OCI-LY1 (cell line): ENCODE data around the gene RNH1.

Experiments
- H2AFZ ChIP-seq: fragments of 200-600 bp; sonication (generic), shearing (Covaris generic); 2 replicates; pipeline ENCODE4 v1.6.0; 2014; ENCODE audit warnings: antibody characterized with exemption, mild to moderate bottlenecking, low read length
- H3F3A ChIP-seq: fragments of 200-600 bp; sonication (generic), shearing (Covaris generic); 2 replicates; pipeline ENCODE4 v1.6.0; 2014; ENCODE audit warnings: mild to moderate bottlenecking, antibody characterized with exemption, low read length, moderate library complexity; ENCODE audit not compliant: insufficient read depth
- H3K27ac ChIP-seq: fragments of 200-600 bp; sonication (generic); 2 replicates; pipeline ENCODE4 v1.5.1; 2014; ENCODE audit warnings: low read length, mixed run types, mild to moderate bottlenecking, low read depth; ENCODE audit not compliant: poor library complexity, severe bottlenecking
- H3K27me3 ChIP-seq: fragments of 200-600 bp; sonication (generic); 2 replicates; pipeline ENCODE4 v1.6.0; 2014; ENCODE audit warnings: antibody characterized with exemption, mild to moderate bottlenecking, low read length, moderate library complexity; ENCODE audit not compliant: insufficient read depth
- H3K36me3 ChIP-seq: fragments of 200-600 bp; sonication (generic); 2 replicates; pipeline ENCODE4 v1.6.1; 2014; ENCODE audit warnings: mild to moderate bottlenecking, antibody characterized with exemption, low read length, moderate library complexity, mixed read lengths; ENCODE audit not compliant: insufficient read depth
- H3K4me1 ChIP-seq: fragments of 200-600 bp; sonication (generic); 2 replicates; pipeline ENCODE4 v1.5.1; 2014; ENCODE audit warnings: mild to moderate bottlenecking, low read length, moderate library complexity; ENCODE audit not compliant: insufficient read depth, severe bottlenecking
- H3K4me2 ChIP-seq: fragments of 200-600 bp; sonication (generic), shearing (Covaris generic); 2 replicates; pipeline ENCODE4 v1.6.1; 2014; ENCODE audit warnings: low read length
- H3K4me3 ChIP-seq: fragments of 200-600 bp; sonication (generic); 2 replicates; pipeline ENCODE4 v1.5.1; 2014; ENCODE audit warnings: low read length, low read depth, mild to moderate bottlenecking, mixed read lengths; ENCODE audit not compliant: poor library complexity, severe bottlenecking
- H3K79me2 ChIP-seq: fragments of 200-600 bp; shearing (Covaris generic); 2 replicates; pipeline ENCODE4 v1.6.1; 2016; ENCODE audit warnings: mixed run types, low read length, mixed read lengths; ENCODE audit not compliant: insufficient read depth
- H3K9ac ChIP-seq: fragments of 200-600 bp; sonication (generic), shearing (Covaris generic); 2 replicates; pipeline ENCODE4 v1.6.1; 2014; ENCODE audit warnings: mild to moderate bottlenecking, low read length, mixed read lengths
- H3K9me2 ChIP-seq: fragments of 200-600 bp; sonication (generic), shearing (Covaris generic); 2 replicates; pipeline ENCODE4 v1.6.1; 2014; ENCODE audit warnings: low read depth, mild to moderate bottlenecking, low read length, mixed read lengths
- H3K9me3 ChIP-seq: fragments of 200-600 bp; shearing (Covaris generic); 2 replicates; pipeline ENCODE4 v1.6.1; 2014; ENCODE audit warnings: low read length, mixed read lengths
- H4K20me1 ChIP-seq: fragments of 200-600 bp; sonication (generic), shearing (Covaris generic); 2 replicates; pipeline ENCODE4 v1.6.0; 2016; ENCODE audit warnings: mild to moderate bottlenecking, low read length; ENCODE audit not compliant: insufficient read depth
- EZH2 ChIP-seq: fragments of 200-600 bp; sonication (generic), shearing (Covaris generic); IDR thresholded peaks from 2 replicates; pipeline ENCODE4 v1.8.0; 2017; ENCODE audit warnings: borderline replicate concordance, mixed run types, mild to moderate bottlenecking, antibody characterized with exemption, low read length, moderate library complexity, mixed read lengths
- TF ChIP-seq, protein P1 (sequence below): fragments of 200-600 bp; sonication (generic), shearing (Covaris generic); IDR thresholded peaks from 2 replicates; pipeline ENCODE4 v1.5.1; 2017; ENCODE audit warnings: mild to moderate bottlenecking, antibody characterized with exemption, low read length, moderate library complexity, mixed read lengths

Gene RNH1

DNA sequence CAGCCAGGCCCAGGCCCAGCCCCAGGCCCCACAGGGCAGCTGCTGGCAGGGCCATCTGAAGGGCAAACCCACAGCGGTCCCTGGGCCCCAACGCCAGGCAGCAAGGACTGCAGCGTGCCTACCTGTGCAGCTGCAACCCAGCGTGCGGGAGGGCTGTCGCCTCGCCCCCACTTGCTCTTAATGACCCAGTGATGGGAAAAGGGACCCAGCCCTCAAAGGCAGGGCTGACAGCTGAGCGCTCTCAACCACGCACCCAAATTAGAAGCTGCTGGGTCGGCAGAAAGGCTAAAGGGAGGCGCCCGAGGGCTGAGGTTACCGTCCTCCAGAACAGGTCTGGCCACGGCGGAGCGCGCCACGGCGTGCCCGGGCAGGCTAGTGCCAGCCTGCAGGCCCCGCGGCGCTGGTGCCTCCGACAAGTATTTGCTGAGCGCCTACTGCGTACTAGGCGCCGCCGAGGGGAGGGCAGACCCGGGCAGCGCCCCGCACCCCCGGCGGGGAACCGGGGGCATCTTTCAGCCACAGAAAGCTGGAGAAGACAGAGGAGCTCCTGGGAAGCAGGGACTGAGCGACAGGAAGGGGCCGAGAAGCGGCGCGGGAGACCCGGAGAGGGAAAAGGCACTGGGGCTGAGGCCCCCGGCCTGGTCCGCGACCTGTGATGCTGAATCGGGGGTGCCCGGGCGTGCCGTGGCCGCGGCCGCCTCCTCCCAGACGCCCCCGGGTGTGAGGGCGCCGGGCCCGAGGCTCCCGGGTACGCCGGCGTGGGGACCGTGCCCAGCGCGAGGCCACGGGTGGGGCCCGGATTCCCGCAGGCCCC, 27.6 kb upstream of the RNH1 start:
- TF ChIP-seq, protein P1, sequence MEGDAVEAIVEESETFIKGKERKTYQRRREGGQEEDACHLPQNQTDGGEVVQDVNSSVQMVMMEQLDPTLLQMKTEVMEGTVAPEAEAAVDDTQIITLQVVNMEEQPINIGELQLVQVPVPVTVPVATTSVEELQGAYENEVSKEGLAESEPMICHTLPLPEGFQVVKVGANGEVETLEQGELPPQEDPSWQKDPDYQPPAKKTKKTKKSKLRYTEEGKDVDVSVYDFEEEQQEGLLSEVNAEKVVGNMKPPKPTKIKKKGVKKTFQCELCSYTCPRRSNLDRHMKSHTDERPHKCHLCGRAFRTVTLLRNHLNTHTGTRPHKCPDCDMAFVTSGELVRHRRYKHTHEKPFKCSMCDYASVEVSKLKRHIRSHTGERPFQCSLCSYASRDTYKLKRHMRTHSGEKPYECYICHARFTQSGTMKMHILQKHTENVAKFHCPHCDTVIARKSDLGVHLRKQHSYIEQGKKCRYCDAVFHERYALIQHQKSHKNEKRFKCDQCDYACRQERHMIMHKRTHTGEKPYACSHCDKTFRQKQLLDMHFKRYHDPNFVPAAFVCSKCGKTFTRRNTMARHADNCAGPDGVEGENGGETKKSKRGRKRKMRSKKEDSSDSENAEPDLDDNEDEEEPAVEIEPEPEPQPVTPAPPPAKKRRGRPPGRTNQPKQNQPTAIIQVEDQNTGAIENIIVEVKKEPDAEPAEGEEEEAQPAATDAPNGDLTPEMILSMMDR = 0 out of 2 replicates have a peak, but pooled peaks have one; percentile 14
- TF ChIP-seq EZH2 = no peak
- H3F3A ChIP-seq = peaks cover 5% of the 10 kb centered on the region; the same call in 1 of the 2 replicates
- no peaks in the 10 kb centered on the region for H3K9me3 ChIP-seq
- H3K27me3 ChIP-seq = no peaks in the 10 kb centered on the region
- H3K27ac ChIP-seq = no peak overlapping the region
- peak overlapping the region; percentile 83 for H3K9ac ChIP-seq
- peaks cover 16% of the 10 kb centered on the region for H3K36me3 ChIP-seq
- H3K9me2 ChIP-seq = no peaks in the 10 kb centered on the region
- peaks cover 28% of the 10 kb centered on the region for H3K4me1 ChIP-seq
- peak overlapping the region; percentile 86 for H3K4me3 ChIP-seq
- no peak overlapping the region for H2AFZ ChIP-seq
- no peaks in the 10 kb centered on the region for H3K79me2 ChIP-seq
- H4K20me1 ChIP-seq = no peaks in the 10 kb centered on the region
- H3K4me2 ChIP-seq = peak overlapping the region; percentile 73

DNA sequence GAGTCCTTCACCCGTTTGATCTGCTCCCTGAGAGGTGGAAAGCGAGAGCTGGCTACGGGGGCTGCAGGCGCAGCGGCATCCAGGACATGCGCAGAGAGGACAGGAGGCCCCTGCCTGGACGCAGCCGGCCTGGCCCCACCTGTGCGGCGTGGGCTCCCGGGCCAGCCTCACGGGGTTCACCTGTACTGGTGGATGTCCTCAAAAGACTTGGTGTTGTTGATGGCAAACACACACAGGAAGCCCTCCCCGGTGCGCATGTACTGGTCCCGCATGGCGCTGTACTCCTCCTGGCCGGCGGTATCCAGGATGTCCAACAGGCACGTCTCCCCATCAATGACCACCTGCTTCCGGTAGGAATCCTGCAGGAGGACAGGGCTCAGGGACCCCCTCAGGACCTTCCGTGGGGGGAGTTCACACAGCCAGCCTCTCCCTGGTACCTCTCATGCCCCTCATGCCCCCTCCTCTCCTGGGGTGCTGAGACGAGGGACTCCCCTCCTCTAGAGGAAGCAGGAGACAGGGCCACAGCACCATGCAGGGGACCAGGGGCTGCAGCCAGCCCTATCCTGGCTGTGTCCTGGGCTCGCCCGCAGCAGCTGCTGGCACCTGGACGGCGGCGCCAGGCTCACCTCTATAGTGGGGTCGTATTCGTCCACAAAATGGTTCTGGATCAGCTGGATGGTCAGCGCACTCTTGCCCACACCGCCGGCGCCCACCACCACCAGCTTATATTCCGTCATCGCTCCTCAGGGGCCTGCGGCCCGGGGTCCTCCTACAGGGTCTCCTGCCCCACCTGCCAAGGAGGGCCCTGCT, 26.7 kb upstream of the RNH1 start:
- Histone ChIP-seq H3F3A (peaks cover 5% of the 10 kb centered on the region; the same call in 1 of the 2 replicates), H3K27me3 (no peaks in the 10 kb centered on the region), H3K9me2 (no peaks in the 10 kb centered on the region), H4K20me1 (no peaks in the 10 kb centered on the region), H3K9me3 (no peaks in the 10 kb centered on the region), H3K27ac (no peak overlapping the region), H3K79me2 (no peaks in the 10 kb centered on the region), H3K4me1 (peaks cover 28% of the 10 kb centered on the region), H3K9ac (peak overlapping the region; percentile 83; the same call in 1 of the 2 replicates), H3K4me3 (peak overlapping the region; percentile 86), H3K36me3 (peaks cover 16% of the 10 kb centered on the region), H3K4me2 (peak overlapping the region; percentile 73), H2AFZ (no peak overlapping the region)
- TF ChIP-seq, protein P1 = no peak
- TF ChIP-seq EZH2 = no peak

DNA sequence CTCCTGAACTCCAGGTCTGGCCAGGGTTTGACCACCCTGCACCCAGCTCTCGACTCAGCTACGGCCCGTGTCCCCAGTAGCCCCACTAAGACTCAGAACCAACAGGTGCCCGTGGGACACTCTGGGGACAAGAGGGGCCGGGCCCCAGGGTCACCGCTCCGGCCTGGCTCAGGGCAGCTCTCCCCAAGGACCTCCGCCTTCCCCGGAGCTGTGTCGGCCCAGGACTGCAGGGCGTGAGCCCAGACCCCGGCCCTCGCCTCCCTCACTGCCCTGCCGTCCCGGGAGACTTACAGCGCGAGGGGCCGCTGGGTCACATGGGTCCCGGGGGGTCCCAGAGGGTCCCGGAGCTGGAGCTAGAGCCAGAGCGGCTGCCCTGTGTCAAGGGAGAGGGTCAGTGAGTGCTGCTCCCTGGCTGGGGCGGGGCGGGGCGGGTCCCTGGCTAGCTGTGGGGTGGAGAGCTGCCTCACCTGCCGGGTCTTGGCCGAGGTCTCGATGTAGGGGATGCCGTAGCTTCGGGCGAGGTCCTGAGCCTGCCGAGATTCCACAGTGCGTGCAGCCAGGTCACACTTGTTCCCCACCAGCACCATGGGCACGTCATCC, 26.0 kb upstream of the RNH1 start:
- H2AFZ ChIP-seq = no peak overlapping the region
- no peak overlapping the region for H3K4me2 ChIP-seq
- no peaks in the 10 kb centered on the region for H4K20me1 ChIP-seq
- H3K27ac ChIP-seq = no peak overlapping the region
- TF ChIP-seq EZH2 = no peak
- TF ChIP-seq, protein P1 = no peak
- H3K27me3 ChIP-seq = no peaks in the 10 kb centered on the region
- H3K9me2 ChIP-seq = no peaks in the 10 kb centered on the region
- no peaks in the 10 kb centered on the region for H3K9me3 ChIP-seq
- no peak overlapping the region for H3K4me3 ChIP-seq
- peaks cover 26% of the 10 kb centered on the region for H3K4me1 ChIP-seq
- H3K79me2 ChIP-seq = no peaks in the 10 kb centered on the region
- peaks cover 16% of the 10 kb centered on the region for H3K36me3 ChIP-seq
- H3K9ac ChIP-seq = no peak overlapping the region
- peaks cover 5% of the 10 kb centered on the region; the same call in 1 of the 2 replicates for H3F3A ChIP-seq
